ENCODE data around the gene QKI. TPM values are rescaled to one million over a fixed set of nuclear protein-coding genes. Genes with fewer than 3 reads are reported as not detected.

Gene QKI
- total and polyA plus RNA-seq, 2 of the 8 experiments (the other 6 are each of a cell fraction or from before 2014, with no cell fraction given) = 181 to 183 TPM

DNA sequence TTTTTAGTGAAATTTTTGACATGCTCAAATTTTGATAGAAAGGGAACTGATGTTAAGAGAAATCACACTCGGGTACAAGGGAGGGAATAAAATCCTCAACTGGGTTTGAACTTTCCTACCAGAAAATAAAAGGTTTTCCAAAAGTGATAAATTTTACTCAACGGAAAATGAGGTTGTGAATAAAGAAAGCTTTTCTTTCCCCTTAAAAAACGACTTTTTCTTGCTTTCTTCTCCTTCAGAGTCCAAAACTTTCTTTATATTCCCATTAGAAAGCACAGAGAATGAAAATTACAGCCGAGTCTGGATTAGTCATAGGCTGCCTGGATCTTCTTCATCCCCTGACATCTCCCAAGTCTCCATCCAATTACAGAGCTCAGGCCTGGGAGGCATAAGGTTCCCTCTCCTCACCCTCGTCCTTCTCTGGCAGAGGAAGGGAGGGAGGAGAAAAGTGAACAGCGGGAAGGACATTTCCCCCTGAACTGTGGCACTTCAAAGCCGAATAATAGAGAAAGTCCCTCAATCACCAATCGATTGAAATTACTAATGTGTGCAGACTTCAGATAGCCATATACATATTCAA is 28.1 kb upstream of the QKI start:
- CTCF ChIA-PET (ENCODE audit: partially characterized antibody) = interaction anchor here (1.1 kb wide), 1 partner anchor 18 kb away, joined by 3 read pairs; no protein-coding TSS in a partner anchor
- no peak overlapping the region for H3K4me2 ChIP-seq (ENCODE audit: insufficient read depth in 1 of 2, low read depth in 2 of 2, low read length in 2 of 2)
- H3K9me3 ChIP-seq (ENCODE audit: insufficient read depth in 2 of 2, low read depth in 1 of 2, low read length in 1 of 2) = no peaks in the 10 kb centered on the region
- H3K79me2 ChIP-seq (ENCODE audit: control insufficient read depth in 1 of 2, insufficient read depth in 2 of 2, low read length in 2 of 2) = no peaks in the 10 kb centered on the region
- no peak overlapping the region for H3K4me3 ChIP-seq (ENCODE audit: extremely low read depth in 1 of 4, insufficient read depth in 2 of 4, low read depth in 3 of 4, low read length in 4 of 4)
- H2BK15ac ChIP-seq (ENCODE audit: low read length) = 0 out of 2 replicates have a peak overlapping the region, but pooled peaks have one; percentile 18
- no peak overlapping the region for H3K56ac ChIP-seq (replicated peaks; ENCODE audit: insufficient read length, low read depth, low read length)
- 0 out of 7 replicates have a peak, but pooled peaks cover 0 to 2% (median 0%) of the 10 kb centered on the region in 4 experiments for H3K4me1 ChIP-seq (replicated peaks in 1 of 4; ENCODE audit: control insufficient read depth in 3 of 4, insufficient read depth in 4 of 4, low read length in 3 of 4)
- H2AK5ac ChIP-seq (ENCODE audit: low read depth, low read length) = no peak overlapping the region
- 76% methylated on average over 8 of the region's 8 CpGs; no CpG with 5 or more reads in 1 of the 2 experiments for WGBS, 2 experiments (ENCODE audit: extremely low coverage in 1 of 2, insufficient coverage in 1 of 2, insufficient read length in 1 of 2, insufficient replicate concordance in 2 of 2, low coverage in 1 of 2, low lambda C conversion rate in 2 of 2, missing lambda C conversion rate in 1 of 2)
- no peak overlapping the region for H4K8ac ChIP-seq (ENCODE audit: extremely low read depth, insufficient read depth, low read length)
- no peak overlapping the region for H2BK120ac ChIP-seq (replicated peaks; ENCODE audit: low read depth, low read length)
- no peak overlapping the region for H2BK5ac ChIP-seq (ENCODE audit: low read depth, low read length)
- no peak overlapping the region for H4K91ac ChIP-seq (replicated peaks; ENCODE audit: insufficient read length, low read length)
- H3K18ac ChIP-seq (ENCODE audit: extremely low read depth, low read length) = no peak overlapping the region
- no peaks in the 10 kb centered on the region for H3K79me1 ChIP-seq (ENCODE audit: low read depth, low read length)
- no peaks in the 10 kb centered on the region for H4K20me1 ChIP-seq (replicated peaks in 1 of 2; ENCODE audit: control insufficient read depth in 1 of 2, insufficient read depth in 2 of 2, low read length in 2 of 2)
- H3K4ac ChIP-seq (replicated peaks; ENCODE audit: insufficient read length, low read depth, low read length) = no peak overlapping the region
- no peak overlapping the region for H3K14ac ChIP-seq (ENCODE audit: insufficient read length)
- DNase-seq (ENCODE audit: low read depth in 1 of 2, low spot score in 2 of 2) = no peak
- H3K9ac ChIP-seq (replicated peaks in 1 of 4; ENCODE audit: extremely low read depth in 1 of 4, low read depth in 3 of 4, low read length in 3 of 4) = no peak overlapping the region
- H3K23ac ChIP-seq (ENCODE audit: insufficient read length) = no peak overlapping the region
- H2AFZ ChIP-seq (ENCODE audit: low read length) = no peak overlapping the region
- H2BK12ac ChIP-seq (ENCODE audit: low read depth, low read length) = no peak overlapping the region
- POLR2A ChIA-PET (ENCODE audit: partially characterized antibody) = no interaction called here
- H3K36me3 ChIP-seq (ENCODE audit: control insufficient read depth in 2 of 4, insufficient read depth in 4 of 4, low read length in 3 of 4) = no peaks in the 10 kb centered on the region
- no peaks in the 10 kb centered on the region for H3K27me3 ChIP-seq (replicated peaks in 1 of 4; ENCODE audit: control insufficient read depth in 3 of 4, extremely low read depth in 1 of 4, insufficient read depth in 3 of 4, low read length in 3 of 4)
- 0 out of 2 replicates have a peak overlapping the region, but pooled peaks have one; percentile 18 for H2BK20ac ChIP-seq (ENCODE audit: low read length)
- no peaks in the 10 kb centered on the region for H3K23me2 ChIP-seq (ENCODE audit: low read depth, low read length)
- no peak for FAIRE-seq
- no peak overlapping the region for H3K27ac ChIP-seq (ENCODE audit: low read depth, low read length)
- H4K5ac ChIP-seq (ENCODE audit: insufficient read length, low read depth, low read length) = no peak overlapping the region
- TF ChIP-seq USF2 (IDR thresholded peaks at IDR 0.05; ENCODE audit: low read length) = no peak
- TF ChIP-seq RAD21 (IDR thresholded peaks at IDR 0.05 in 1 of 2, conservative IDR thresholded peaks at IDR 0.05 in 1 of 2; ENCODE audit: low read depth in 2 of 2, low read length in 2 of 2) = no peak
- TF ChIP-seq RBBP5 (IDR thresholded peaks at IDR 0.05; ENCODE audit: borderline replicate concordance, low read depth, low read length) = no peak
